ENCODE measurements around the gene SYTL2.
"Not testable (repeated sequence)": the region's sequence is repeated elsewhere in the genome, so short reads cannot be mapped to it uniquely, and the experiment has no call there.

The SYTL2 gene

GRCh38 chr11:85795712-85796487, 15.0 kb downstream of the SYTL2 start:
- DNase-seq: no peak

DNA sequence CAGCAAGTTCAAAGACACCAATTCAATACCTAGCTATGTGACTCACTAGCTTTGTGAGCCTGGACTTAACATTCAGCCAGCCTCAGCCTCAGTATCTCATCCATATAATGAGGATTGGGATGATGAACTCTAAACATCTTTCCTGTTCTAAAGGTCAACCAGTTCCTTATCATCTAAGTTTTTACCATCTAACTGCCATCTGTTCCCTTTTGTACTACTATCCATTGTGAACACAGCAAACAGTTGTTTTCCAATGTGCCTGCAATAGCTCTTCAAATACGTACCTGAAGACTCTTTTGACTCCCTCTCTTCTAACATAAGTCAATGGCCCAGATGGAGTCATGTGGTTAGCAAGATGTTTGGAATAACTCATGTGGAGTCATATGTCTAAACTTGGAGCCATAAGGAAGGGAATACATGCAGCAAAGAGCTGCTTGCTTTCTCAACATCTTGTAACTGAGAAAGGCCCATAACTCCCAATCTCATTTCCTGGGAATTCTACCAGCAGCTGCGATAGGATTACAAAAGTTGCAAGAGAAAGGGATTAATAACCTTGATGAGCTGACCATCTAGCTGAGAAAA, 19.4 kb downstream of the SYTL2 start:
- no peak for DNase-seq

DNA sequence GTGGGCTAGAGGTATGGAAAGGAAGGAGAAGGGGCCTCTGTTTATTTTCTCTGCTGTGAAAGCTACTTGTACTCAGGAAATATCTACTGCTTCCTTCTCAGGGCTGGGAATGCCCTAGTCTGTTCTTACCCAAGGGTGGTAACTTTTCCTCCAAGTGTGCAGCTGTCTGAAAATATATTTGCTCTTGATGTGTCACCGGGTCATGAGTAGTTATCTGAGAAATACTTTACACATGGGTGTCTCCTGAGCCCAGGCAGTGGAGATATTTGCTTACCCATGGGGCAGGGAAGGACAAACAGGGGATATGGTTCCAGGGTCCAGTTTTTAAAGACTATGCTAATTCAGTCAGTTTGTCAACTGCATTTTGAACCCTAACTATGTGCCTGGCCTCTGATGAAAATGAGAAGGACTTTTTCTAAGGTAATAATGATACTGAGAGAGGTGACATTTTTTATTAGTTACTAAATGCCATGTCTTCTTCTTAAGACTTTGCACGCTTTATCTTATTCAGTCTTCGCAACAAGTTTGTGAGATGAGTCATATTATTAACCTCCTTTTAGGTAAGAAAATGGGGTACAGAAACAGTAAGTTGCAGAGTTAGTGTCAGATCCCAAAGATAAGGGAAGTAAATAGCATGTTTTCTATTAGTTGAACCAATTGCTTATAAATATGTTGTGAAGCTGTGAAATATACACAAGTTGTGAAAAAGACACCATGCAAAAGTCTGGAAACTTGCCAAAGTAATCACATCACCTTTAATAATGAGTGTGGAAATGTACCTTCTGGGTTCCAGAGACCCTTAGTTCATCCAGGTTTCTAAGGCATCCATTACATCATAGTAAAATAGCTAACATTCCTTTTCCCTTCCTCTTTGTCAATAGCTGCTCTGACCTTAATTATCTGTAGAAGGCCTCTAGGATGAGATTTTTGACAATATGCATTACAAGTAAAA, 22.9 kb downstream of the SYTL2 start:
- DNase-seq: no peak

DNA sequence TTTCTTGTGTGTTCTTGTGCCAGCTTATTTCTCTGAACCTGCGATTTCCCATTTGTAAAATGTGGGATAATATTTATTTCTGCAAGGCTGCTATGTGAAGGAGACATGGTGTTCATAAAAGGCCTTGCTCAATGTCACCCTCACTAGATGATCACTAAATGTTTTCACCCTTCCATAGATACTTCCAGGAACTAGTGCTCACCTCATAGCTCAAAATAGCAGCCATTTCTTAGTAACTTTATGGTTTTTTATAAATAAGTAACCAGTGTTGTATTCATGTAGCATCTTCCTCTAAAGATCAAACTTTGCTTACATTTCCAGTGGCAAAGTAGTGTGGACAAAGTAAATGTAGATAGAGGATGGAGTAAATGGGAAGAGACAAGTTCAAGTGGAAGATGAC, 23.8 kb downstream of the SYTL2 start:
- DNase-seq: no peak

DNA sequence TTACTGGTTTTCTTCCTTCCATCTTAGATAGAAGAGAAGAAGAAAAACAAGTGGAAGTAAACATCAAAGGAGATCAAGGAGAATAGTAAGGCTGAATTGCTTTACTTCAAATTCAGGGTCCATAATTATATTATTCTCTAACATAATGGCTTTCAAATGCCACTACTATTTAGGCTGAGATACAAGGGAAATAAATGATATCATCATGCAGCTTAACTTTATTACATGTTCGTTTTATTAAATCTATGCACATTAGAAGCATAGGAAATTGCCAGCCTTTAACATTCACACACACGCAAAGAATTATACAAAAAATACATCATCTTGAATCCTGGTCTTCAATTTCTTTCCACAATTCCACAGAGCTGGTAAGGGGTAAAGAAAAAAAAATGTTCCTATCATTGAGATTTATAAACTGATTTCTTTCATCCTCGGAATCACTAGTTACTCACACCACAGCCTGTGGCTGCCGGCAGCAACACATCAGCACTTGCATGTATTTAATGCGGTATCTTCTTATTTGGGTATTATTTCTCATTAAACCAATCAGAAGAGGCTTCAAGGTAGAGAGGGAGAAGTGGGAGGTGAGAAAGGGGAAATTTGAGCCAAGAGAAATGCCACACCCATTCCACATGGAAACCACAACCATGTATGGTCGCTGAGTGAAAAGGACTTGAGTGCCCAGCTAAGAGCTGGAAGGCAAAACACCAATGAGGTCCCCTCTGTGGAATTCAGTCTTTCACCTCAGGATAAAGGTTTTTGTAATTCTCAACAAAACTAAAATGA, 26.3 kb downstream of the SYTL2 start:
- DNase-seq: no peak

GRCh38 chr11:85783758-85784157, 27.2 kb downstream of the SYTL2 start:
- DNase-seq: no peak

GRCh38 chr11:85780780-85781517, 30.0 kb downstream of the SYTL2 start:
- DNase-seq: not testable (repeated sequence)

- DNase-seq: no peak
Measured at GRCh38 chr11:85779956-85780640, 30.8 kb downstream of the SYTL2 start.

DNA sequence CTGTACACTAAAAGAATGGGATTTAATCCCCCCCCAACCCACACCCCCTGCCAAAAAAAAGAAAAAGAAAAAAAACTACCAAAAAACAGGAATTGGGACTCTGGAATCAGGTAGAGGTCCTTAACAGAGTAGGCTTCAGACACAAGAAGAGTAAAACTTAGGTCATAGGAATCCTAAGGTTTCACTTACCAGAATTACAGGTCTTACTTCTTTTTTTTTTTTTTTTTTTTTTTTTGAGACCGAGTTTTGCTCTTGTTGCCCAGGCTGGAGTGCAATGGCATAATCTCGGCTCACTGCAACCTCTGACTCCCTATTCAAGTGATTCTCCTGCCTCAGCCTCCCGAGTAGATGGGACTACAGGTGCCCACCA, 33.4 kb downstream of the SYTL2 start:
- DNase-seq: not testable (repeated sequence)

GRCh38 chr11:85776951-85777602, 33.9 kb downstream of the SYTL2 start:
- DNase-seq: no peak

- DNase-seq: no peak
Measured at GRCh38 chr11:85774256-85775101, 36.5 kb downstream of the SYTL2 start.

GRCh38 chr11:85772695-85773094, 38.2 kb downstream of the SYTL2 start:
- no peak for DNase-seq

- DNase-seq: no peak
Measured at GRCh38 chr11:85771568-85771967, 39.4 kb downstream of the SYTL2 start.

GRCh38 chr11:85769771-85770170, 41.2 kb downstream of the SYTL2 start:
- DNase-seq: no peak

DNA sequence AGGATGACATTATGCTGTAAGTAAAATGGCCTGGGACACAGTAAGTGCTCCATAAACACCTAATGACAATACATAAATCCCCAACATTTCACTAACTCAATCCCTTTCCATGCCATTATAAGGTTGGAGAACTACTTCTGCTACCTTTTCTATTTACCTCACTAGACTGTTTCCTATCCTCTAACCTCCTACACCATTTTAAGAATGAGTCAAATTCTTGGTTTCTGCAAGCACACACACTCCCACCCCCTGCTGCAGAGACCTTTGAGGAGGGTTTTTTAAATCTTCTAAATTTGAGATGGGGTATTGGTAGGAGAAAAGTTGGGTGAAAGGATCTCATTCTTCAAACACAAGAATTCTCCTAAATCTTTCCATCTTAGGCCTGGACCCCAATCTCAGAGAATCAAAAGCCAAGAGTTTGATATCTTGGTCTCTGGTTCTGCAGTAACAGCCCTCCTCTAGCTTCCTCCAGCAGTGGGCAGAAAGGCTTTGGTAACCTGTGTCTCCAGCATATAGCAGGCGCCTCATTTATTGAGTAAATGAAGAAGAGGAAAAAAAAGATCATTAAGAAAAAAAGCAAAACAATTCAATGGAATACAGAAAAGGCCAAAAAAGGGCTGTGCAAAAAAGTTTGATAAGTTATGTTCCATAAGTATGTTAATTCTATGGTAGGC, 42.3 kb downstream of the SYTL2 start:
- DNase-seq: no peak

- no peak for DNase-seq
Measured at GRCh38 chr11:85767246-85767945, 43.5 kb downstream of the SYTL2 start.

DNA sequence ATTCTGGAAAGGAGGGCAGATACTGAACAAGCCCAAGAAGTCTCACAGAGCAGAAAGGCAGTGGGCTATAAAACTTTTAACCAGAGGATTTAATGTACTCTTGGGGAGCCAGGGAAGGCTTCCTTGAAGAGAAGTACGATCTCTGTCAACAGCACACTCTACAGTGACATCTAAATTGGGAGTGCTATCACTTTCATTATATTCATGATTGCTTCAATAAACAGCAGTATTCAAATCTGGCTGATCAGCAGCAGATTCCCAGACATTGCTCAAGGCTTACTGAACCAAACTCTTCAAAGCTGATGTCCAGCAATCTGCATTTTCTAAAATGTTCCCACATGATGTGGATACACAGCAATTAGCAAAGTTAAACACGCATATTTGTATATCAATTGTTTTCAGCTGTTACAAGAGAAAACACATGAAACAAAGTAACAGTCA, 44.2 kb downstream of the SYTL2 start:
- DNase-seq: no peak

DNA sequence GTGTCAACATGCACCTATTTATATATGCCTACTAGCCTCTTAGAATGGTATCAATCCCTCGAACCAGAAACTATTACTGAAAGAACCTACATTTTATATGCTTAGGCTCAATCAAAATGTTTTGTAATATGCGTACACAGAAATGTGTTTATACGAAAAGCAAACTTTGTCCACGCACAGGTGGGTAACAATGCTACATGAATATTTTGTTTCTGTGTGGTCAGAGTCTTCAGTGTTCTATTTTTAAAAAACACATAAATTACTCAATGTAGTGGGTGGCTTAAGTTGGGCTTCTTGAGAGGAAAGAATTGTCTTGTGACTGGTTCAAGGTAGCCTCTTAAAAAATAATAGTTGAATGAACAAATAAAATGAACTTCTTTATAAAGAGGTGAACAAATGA, 46.1 kb downstream of the SYTL2 start:
- no peak for DNase-seq

DNA sequence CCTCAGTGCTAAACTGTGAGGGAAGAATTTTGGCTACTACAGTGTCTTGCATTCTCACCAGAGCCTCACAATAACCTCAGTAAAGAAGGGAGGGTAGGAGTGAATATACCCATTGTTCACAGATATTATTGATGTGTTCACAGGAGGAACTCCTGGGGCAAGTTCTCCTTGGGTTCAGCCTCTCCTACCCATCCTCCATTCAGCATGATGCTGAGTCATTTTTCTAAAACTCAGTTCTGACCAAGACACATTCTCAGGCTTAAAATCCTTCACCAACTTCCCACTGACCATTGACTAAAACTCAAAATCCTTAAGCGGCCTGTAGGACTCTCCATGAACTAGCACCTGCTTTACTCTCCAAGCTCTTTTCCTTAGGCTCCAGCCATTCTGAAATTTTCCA, 48.7 kb downstream of the SYTL2 start:
- no peak for DNase-seq

Measured in NCI-H1930 (cell line).